ENCODE measurements around the gene ODAPH.
"Not testable (repeated sequence)": the region's sequence is repeated elsewhere in the genome, so short reads cannot be mapped to it uniquely, and the experiment has no call there.

The ODAPH gene

GRCh38 chr4:75555294-75556164 lies at the start of gene ODAPH:
TSS of gene ODAPH (plus strand) at chr4:75556066. CDS start at chr4:75556083, 17 bp downstream.
- H3K9ac ChIP-seq = no peak within 1 kb of the TSS
- no peak for TF ChIP-seq Cebpa-rat (IDR thresholded peaks at IDR 0.05)
- no peak within 1 kb of the TSS for H3K27ac ChIP-seq
- H3K27me3 ChIP-seq = no peaks in the 10 kb centered on the region
- no peaks in the 10 kb centered on the region for H4K20me1 ChIP-seq
- H3K4me1 ChIP-seq = no peaks in the 10 kb centered on the region
- no peaks in the 10 kb centered on the region for H3K36me3 ChIP-seq
- H3K4me3 ChIP-seq = no peak within 1 kb of the TSS
- H3K4me2 ChIP-seq = no peak within 1 kb of the TSS
- H3K9me3 ChIP-seq (replicated peaks in 1 of 11) = no peaks in the 10 kb centered on the region

- Histone ChIP-seq H3K36me3 (peaks cover 46 to 72% (median 54%) of the 10 kb centered on the region in 11 experiments), H3K4me1 (peaks cover 21 to 42% (median 27%) of the 10 kb centered on the region in 10 experiments), H3K4me2 (peak overlapping the region in 3 of 11 experiments; percentile 81 to 98 (median 87); a peak in 4 of 22 replicates), H3K9me3 (replicated peaks in 1 of 11) (peaks cover 12 to 19% (median 15%) of the 10 kb centered on the region in 11 experiments), H3K4me3 (0 out of 20 replicates have a peak overlapping the region, but pooled peaks of 2 of the 10 experiments have one; percentile 0 to 10), H4K20me1 (peaks cover 0 to 54% (median 0%) of the 10 kb centered on the region in 11 experiments; a peak in 5 of 22 replicates), H3K27ac (peak overlapping the region in 2 of 11 experiments; percentile 17 to 91; a peak in 1 of 22 replicates)
- not testable (repeated sequence) for H3K9ac ChIP-seq, H3K27me3 ChIP-seq
Observed at GRCh38 chr4:75509592-75509991, 46.3 kb upstream of the ODAPH start.

GRCh38 chr4:75511841-75512240 lies 44.0 kb upstream of the ODAPH start:
- H3K27ac ChIP-seq = peak overlapping the region; percentile 57 to 95 (median 91)
- H3K9me3 ChIP-seq (replicated peaks in 1 of 11) = peaks cover 12 to 19% (median 15%) of the 10 kb centered on the region in 11 experiments
- H3K4me2 ChIP-seq = peak overlapping the region; percentile 78 to 98 (median 88)
- H4K20me1 ChIP-seq = peaks cover 0 to 32% (median 0%) of the 10 kb centered on the region in 11 experiments; a peak in 5 of 22 replicates
- peaks cover 29 to 55% (median 40%) of the 10 kb centered on the region in 10 experiments for H3K4me1 ChIP-seq
- peaks cover 30 to 58% (median 37%) of the 10 kb centered on the region in 11 experiments for H3K36me3 ChIP-seq
- H3K9ac ChIP-seq = peak overlapping the region in 10 of 11 experiments; percentile 46 to 95 (median 70); a peak in 19 of 22 replicates
- TF ChIP-seq Cebpa-rat (IDR thresholded peaks at IDR 0.05) = no peak
- peak overlapping the region; percentile 1 to 90 (median 80); a peak in 18 of 20 replicates for H3K4me3 ChIP-seq
- no peaks in the 10 kb centered on the region for H3K27me3 ChIP-seq

GRCh38 chr4:75512386-75513211 lies 43.3 kb upstream of the ODAPH start:
- Histone ChIP-seq H3K4me1 (peaks cover 29 to 57% (median 40%) of the 10 kb centered on the region in 10 experiments), H3K9me3 (replicated peaks in 1 of 11) (peaks cover 12 to 19% (median 15%) of the 10 kb centered on the region in 11 experiments), H4K20me1 (peaks cover 0 to 25% (median 0%) of the 10 kb centered on the region in 11 experiments; a peak in 5 of 22 replicates), H3K36me3 (peaks cover 31 to 58% (median 37%) of the 10 kb centered on the region in 11 experiments), H3K4me3 (peak overlapping the region; percentile 71 to 90 (median 81)), H3K9ac (peak overlapping the region; percentile 81 to 95 (median 90)), H3K4me2 (peak overlapping the region; percentile 78 to 98 (median 88)), H3K27me3 (no peaks in the 10 kb centered on the region), H3K27ac (peak overlapping the region; percentile 83 to 95 (median 93))
- TF ChIP-seq Cebpa-rat (IDR thresholded peaks at IDR 0.05) = no peak

- H3K4me3 ChIP-seq = peak overlapping the region; percentile 71 to 90 (median 81)
- H3K36me3 ChIP-seq = peaks cover 33 to 58% (median 38%) of the 10 kb centered on the region in 11 experiments
- peaks cover 0 to 18% (median 0%) of the 10 kb centered on the region in 11 experiments; a peak in 2 of 22 replicates for H4K20me1 ChIP-seq
- peak overlapping the region; percentile 78 to 98 (median 88) for H3K4me2 ChIP-seq
- TF ChIP-seq Cebpa-rat (IDR thresholded peaks at IDR 0.05) = no peak
- peak overlapping the region; percentile 81 to 95 (median 90) for H3K9ac ChIP-seq
- H3K9me3 ChIP-seq (replicated peaks in 1 of 11) = peaks cover 12 to 19% (median 15%) of the 10 kb centered on the region in 11 experiments
- peak overlapping the region; percentile 83 to 95 (median 93) for H3K27ac ChIP-seq
- no peaks in the 10 kb centered on the region for H3K27me3 ChIP-seq
- peaks cover 29 to 57% (median 40%) of the 10 kb centered on the region in 10 experiments for H3K4me1 ChIP-seq
Observed at GRCh38 chr4:75513526-75514130, 42.2 kb upstream of the ODAPH start.

- H3K27ac ChIP-seq = peak within 1 kb of the TSS; percentile 83 to 95 (median 93)
- H3K36me3 ChIP-seq = peaks cover 34 to 56% (median 39%) of the 10 kb centered on the region in 11 experiments
- peak within 1 kb of the TSS; percentile 86 to 98 (median 91) for H3K4me2 ChIP-seq
- TF ChIP-seq Cebpa-rat (IDR thresholded peaks at IDR 0.05) = no peak
- peaks cover 0 to 18% (median 0%) of the 10 kb centered on the region in 11 experiments; a peak in 2 of 22 replicates for H4K20me1 ChIP-seq
- peak within 1 kb of the TSS; percentile 81 to 95 (median 90) for H3K9ac ChIP-seq
- peaks cover 6 to 12% (median 11%) of the 10 kb centered on the region in 11 experiments for H3K9me3 ChIP-seq (replicated peaks in 1 of 11)
- peaks cover 29 to 53% (median 40%) of the 10 kb centered on the region in 10 experiments for H3K4me1 ChIP-seq
- peak within 1 kb of the TSS; percentile 71 to 90 (median 81) for H3K4me3 ChIP-seq
- H3K27me3 ChIP-seq = no peaks in the 10 kb centered on the region
Observed at GRCh38 chr4:75514131-75514948, 41.5 kb upstream of the ODAPH start, which contains the start of the genes RCHY1 and THAP6. TSS of gene RCHY1 (minus strand) at chr4:75514403. CDS start at chr4:75514286, 117 bp downstream. TSS of gene THAP6 (plus strand) at chr4:75514473. CDS start at chr4:75515453, 980 bp downstream.

GRCh38 chr4:75514949-75515612 lies 40.8 kb upstream of the ODAPH start:
- Histone ChIP-seq H3K9me3 (replicated peaks in 1 of 11) (peaks cover 0 to 5% (median 4%) of the 10 kb centered on the region in 11 experiments; a peak in 19 of 22 replicates), H3K9ac (peak overlapping the region; percentile 81 to 95 (median 90)), H4K20me1 (peaks cover 0 to 13% (median 0%) of the 10 kb centered on the region in 11 experiments; a peak in 2 of 22 replicates), H3K4me3 (peak overlapping the region; percentile 71 to 90 (median 81)), H3K36me3 (peaks cover 27 to 51% (median 32%) of the 10 kb centered on the region in 11 experiments), H3K27ac (peak overlapping the region; percentile 83 to 95 (median 93)), H3K27me3 (no peaks in the 10 kb centered on the region), H3K4me1 (peaks cover 29 to 47% (median 39%) of the 10 kb centered on the region in 10 experiments), H3K4me2 (peak overlapping the region; percentile 78 to 96 (median 90))
- TF ChIP-seq Cebpa-rat (IDR thresholded peaks at IDR 0.05) = no peak

All from BLaER1 treated with 17β-estradiol and CSF1 and Interleukin-3, amounts not matched to agents 10 nM and 100 nM (cell line).